Stimulated activated CD4-positive, alpha-beta T cell treated with anti-CD3 and anti-CD28 coated beads, Interleukin-1b, Interleukin-23, amount 100 ng/mL, for 4 hours (primary cell): ENCODE data around the gene RIMOC1.
A peak's percentile ranks its signal among the peaks of the same experiment; 100 is the strongest.

Experiments used
- DNase-seq, 2 donors: peaks; one replicate each; pipeline ENCODE4 v3.0.0-alpha.2; 2020; ENCODE audit warnings: low read depth in 2 of 2

RIMOC1 gene

GRCh38 chr5:41903892-41904799 is at the start of gene RIMOC1:
TSS of gene RIMOC1 (plus strand) at chr5:41904344. CDS start at chr5:41904368, 24 bp downstream.
- DNase-seq: peak; percentile 88 to 96

GRCh38 chr5:41856644-41857491 is 47.3 kb upstream of the RIMOC1 start:
- peak in 1 of 2 donors; percentile 58 for DNase-seq

- no peak for DNase-seq
These were observed 46.2 kb upstream of the RIMOC1 start for GRCh38 chr5:41857989-41858388.

- DNase-seq: no peak
These were observed 45.3 kb upstream of the RIMOC1 start for GRCh38 chr5:41858890-41859289.

GRCh38 chr5:41863871-41864486 is 40.2 kb upstream of the RIMOC1 start:
- no peak for DNase-seq

GRCh38 chr5:41869151-41869723 is 34.9 kb upstream of the RIMOC1 start:
- no peak for DNase-seq

GRCh38 chr5:41869724-41870626 is 34.2 kb upstream of the RIMOC1 start, which contains the start of gene OXCT1:
TSS of gene OXCT1 (minus strand) at chr5:41870425. CDS start at chr5:41870358, 67 bp downstream.
- DNase-seq: peak; percentile 87 to 91

- DNase-seq: no peak
These were observed 33.5 kb upstream of the RIMOC1 start for GRCh38 chr5:41870627-41871048.

GRCh38 chr5:41871852-41872251 is 32.3 kb upstream of the RIMOC1 start:
- DNase-seq: no peak

- no peak for DNase-seq
These were observed 29.6 kb upstream of the RIMOC1 start for GRCh38 chr5:41874512-41875060.

- DNase-seq: no peak
These were observed 29.0 kb upstream of the RIMOC1 start for GRCh38 chr5:41875121-41875520.

- DNase-seq: no peak
These were observed 27.5 kb upstream of the RIMOC1 start for GRCh38 chr5:41876678-41877077.

- no peak for DNase-seq
These were observed 26.7 kb upstream of the RIMOC1 start for GRCh38 chr5:41877408-41877807.

- no peak for DNase-seq
These were observed 26.0 kb upstream of the RIMOC1 start for GRCh38 chr5:41878173-41878572.

- DNase-seq: no peak
These were observed 25.3 kb upstream of the RIMOC1 start for GRCh38 chr5:41878643-41879478.

GRCh38 chr5:41882765-41883164 is 21.4 kb upstream of the RIMOC1 start:
- no peak for DNase-seq

- no peak for DNase-seq
These were observed 20.9 kb upstream of the RIMOC1 start for GRCh38 chr5:41883243-41883642.

GRCh38 chr5:41883936-41884335 is 20.2 kb upstream of the RIMOC1 start:
- no peak for DNase-seq

- no peak for DNase-seq
These were observed 18.9 kb upstream of the RIMOC1 start for GRCh38 chr5:41885286-41885685.
